Renal cortex interstitium (tissue), 11 donors: ENCODE measurements around the gene PKIG. TPM values are rescaled to one million over a fixed set of nuclear protein-coding genes. Genes with fewer than 3 reads are reported as not detected.
"Not testable (repeated sequence)": the region's sequence is repeated elsewhere in the genome, so short reads cannot be mapped to it uniquely, and the experiment has no call there.

Source experiments
- DNase-seq, 11 donors: peaks; one replicate each; pipeline ENCODE4 v3.0.0-alpha.2; 2013; ENCODE audit warnings: low read depth in 9 of 11, low spot score in 4 of 11; ENCODE audit errors: extremely low read depth in 1 of 11
- polyA plus RNA-seq, 3 donors: library from polyadenylated mRNA; unstranded; fragments of 120-200 nt; gene quantifications; one replicate each; pipeline ENCODE4 v1.2.1, GENCODE V29; 2013; ENCODE audit not compliant: insufficient read length in 3 of 3

Gene PKIG
- polyA plus RNA-seq, 3 donors = 57.1 to 64.9 (median 62.8) TPM

- no peak for DNase-seq
Measured at GRCh38 chr20:44559302-44559701, 23.1 kb upstream of the PKIG start.

DNA sequence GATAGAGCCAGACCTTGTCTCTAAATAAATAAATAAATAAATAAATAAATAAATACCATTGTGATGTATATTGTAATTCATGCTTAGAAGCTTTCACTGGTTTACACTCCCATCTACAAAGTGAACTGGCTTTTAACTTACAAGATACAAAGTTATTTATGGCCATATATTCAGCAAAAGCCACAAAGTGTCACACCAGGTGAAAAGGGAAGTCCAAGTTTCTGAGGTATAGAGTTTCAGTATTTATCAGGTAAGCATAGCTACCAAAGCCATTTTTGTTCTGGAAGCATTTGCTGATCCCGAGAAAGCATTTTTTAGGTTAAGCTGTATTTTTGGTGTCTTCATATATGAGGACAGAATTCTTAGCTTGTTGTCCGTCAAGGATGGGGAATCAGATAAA lies 22.1 kb upstream of the PKIG start:
- no peak for DNase-seq

- not testable (repeated sequence) for DNase-seq
Measured at GRCh38 chr20:44560818-44561217, 21.6 kb upstream of the PKIG start.

DNA sequence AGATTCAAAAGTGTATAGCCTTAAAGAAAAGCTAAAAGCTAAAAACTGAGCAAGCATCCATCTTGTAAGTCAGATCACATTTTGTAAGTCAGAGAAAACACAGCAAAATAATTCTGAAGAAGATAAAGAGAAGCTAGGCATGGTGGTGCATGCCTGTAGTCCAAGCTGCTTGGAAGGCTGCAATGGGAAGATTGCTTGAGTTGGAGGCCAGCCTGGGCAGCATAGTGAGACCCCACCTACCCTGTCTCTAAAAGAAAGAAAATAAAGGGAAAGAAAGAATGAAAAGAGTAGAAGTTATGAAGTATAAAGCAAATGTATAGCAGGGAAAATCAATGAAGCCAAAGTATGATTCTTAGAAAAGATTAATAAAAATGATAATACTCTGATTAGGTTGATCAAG lies 20.5 kb upstream of the PKIG start:
- DNase-seq = no peak

GRCh38 chr20:44566018-44566417 lies 16.4 kb upstream of the PKIG start:
- DNase-seq = no peak

DNA sequence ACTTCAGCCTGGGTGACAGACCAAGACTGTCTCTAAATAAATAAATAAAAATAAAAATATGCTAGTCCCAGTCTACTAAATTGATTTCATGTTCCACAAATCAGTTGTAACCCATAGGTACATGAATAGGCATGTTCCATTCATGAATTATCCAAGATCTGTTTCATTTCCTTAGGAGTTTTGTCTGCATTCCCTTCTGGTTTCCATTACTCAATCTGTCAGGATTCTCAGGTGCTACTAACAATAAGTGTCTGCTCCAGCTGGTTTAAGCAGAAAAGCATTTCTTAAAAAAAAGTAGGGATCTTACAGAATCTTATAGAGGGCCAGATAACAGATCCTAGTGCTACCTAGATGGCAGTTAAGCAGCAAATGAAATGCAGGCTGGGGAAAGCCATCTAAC lies 15.6 kb upstream of the PKIG start:
- DNase-seq = no peak

GRCh38 chr20:44570367-44570766 lies 12.0 kb upstream of the PKIG start:
- DNase-seq = no peak

DNA sequence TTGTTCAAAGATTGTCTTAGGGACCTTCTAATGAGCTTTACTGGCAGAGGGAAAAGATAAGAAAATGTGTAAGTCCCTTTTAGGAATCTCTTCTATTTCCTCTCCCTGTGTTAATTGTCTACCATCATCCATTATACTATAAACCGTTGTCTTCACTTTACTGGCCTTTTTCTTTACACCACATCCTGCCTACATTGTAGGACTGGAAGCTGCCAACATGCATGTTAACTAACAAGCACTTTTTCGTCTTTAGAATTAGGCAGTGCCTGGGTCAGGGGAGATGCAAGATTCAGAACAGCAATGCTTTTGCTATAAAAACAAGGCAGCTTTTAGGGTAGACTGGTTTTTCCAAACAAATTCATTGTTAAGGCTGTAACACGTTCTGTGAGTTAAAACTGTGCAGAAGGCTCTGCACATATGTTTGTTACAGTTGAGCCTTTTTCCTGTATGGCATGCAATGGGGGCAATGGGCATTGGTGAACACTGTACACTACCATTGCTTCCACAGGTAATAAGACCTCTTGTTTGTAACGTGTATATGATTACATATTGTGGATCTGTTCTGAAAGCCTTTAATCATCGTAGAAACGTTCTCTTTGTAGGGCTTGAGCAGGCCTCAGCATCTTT lies 10.9 kb upstream of the PKIG start:
- no peak for DNase-seq

GRCh38 chr20:44572551-44573500 lies 9.6 kb upstream of the PKIG start:
- DNase-seq = no peak

- DNase-seq = no peak
Measured at GRCh38 chr20:44573501-44573869, 8.9 kb upstream of the PKIG start.

- DNase-seq = no peak
Measured at GRCh38 chr20:44574372-44574771, 8.0 kb upstream of the PKIG start.

GRCh38 chr20:44576297-44576696 lies 6.1 kb upstream of the PKIG start:
- no peak for DNase-seq

DNA sequence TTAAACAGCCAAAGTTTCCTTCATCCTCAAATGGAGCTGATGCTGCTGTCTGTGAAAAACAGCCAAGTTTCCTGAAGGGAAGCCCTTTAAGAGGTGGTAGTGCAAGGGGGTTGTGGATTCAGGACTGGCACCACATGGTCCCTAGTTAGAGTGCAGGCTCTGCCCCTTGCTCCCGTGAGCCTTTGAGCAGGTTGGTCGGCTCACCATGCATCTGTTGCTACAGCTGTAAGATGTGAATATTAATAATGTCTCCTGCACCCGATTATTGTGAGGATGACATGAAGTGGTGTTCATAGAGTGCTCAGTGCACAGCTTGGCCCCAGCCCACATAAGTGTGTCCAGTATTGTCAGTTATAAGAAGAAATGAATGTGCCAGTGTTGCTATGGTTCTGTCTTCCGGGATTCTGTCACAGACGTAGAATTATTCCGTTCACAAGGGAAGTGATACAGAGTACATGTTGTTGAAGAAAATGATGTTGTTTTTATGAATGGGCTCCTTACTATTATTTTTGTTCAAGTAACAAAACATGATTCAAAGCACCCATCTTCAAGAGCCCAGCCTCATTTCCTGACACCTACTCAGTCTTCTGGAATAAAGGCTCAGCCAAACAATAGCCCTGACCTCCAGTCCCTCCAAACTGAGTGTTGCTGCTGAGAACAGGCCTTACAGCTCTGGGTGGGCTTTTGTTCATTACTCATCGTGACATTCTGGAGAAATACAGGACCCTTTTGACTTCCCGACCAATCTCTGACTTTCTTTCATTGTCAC lies 2.9 kb upstream of the PKIG start:
- DNase-seq = no peak

DNA sequence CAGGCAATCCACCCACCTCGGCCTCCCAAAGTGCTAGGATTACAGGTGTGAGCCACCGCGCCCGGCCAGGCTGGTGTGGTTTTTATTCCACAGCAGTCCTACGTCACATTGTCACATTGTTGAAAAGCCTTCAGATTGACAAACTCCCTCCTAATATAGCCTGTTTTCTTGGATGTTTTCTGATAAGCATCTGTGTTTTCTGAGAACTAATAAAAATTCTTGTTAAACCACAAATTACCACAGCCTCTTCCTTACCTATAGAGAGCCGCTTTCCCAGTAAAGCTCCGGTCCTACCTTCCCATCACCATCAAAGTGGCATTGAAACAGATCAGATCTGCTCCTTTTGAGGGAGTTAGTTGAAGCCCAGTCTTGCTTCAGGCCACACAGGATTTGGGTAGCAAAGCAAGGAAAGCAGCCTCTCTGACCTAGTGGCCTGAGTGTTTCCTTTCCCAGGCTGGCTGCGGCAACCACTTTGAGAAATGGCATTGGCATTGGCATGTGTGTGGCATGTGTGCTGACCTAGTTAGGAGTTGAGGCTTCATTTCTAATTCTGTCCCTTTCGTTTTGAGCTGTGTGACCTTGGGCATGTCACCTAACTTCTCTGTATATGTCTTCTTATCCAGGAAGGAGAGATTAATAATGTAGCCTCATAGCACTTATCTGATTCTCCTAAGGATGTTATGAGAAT lies 1.7 kb upstream of the PKIG start:
- DNase-seq = no peak

DNA sequence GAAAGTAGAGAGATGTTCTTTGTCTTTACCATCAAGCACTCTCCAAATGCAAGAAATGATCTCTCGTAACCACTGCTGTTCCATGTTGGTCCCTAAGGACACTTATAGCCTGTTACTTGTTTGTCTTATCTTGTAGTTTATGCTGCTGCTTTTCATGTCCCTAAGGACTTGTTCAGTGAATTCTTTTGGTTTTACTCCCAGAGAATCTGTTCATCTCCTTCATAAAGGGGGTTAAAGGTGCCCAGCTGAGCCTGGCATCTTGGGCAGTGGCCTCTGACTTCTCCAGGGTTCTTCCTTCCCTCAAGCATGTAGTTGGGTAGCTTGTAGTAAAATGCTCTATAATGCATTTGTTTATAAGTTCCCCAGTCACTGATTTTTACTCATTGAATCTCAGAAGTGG lies 864 bp upstream of the PKIG start:
- DNase-seq = no peak

DNA sequence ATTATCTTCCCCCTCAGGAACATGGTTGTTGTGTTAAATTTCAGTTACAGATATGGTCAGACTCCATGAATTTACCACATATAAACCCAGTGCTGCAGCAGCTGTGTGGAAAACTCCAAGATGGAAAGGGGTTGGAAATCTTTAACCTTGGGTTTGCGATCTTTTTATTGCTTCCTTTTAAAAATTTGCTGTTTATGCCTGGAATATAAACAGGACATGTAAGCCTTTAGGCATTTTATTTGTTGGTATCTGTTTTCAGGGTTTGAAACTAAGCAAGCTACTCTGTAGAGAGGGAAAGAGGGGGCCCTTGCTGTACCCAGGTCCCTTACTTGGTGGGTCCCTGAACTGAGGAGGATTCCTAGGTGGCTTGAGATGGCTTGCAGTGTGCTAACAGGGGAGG lies 778 bp downstream of the PKIG start:
- peak in 1 of 11 donors; percentile 33 for DNase-seq

DNA sequence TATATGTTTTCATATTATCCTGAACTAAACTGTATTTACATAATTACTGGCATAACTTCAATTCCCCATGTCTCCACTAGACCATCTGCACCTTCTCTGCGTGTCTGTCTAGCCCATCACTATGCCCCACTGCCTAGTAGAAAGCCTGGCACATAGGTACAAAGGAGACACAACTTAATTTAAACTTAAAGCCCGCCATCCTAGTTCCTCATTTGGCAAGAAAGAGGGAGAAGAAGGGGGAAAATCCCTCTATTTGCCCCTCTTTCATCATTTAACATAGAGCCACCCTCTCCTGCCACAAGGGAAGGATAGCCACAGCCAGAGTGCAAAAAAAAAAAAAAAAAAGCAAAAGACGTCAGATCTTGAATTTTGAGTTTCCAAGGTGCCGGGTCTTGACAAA lies 1.8 kb downstream of the PKIG start:
- DNase-seq = no peak

GRCh38 chr20:44585057-44585963 lies 2.9 kb downstream of the PKIG start:
- DNase-seq = no peak
